ENCODE results near the gene DNAH17.

The DNAH17 gene

GRCh38 chr17:78544881-78545755 lies 32.1 kb downstream of the DNAH17 start:
- DNase-seq: no peak

GRCh38 chr17:78541488-78542206 lies 35.5 kb downstream of the DNAH17 start:
- peak; percentile 89 to 95 (median 91) for DNase-seq

GRCh38 chr17:78539781-78540180 lies 37.4 kb downstream of the DNAH17 start:
- no peak for DNase-seq

GRCh38 chr17:78538033-78538776 lies 39.0 kb downstream of the DNAH17 start:
- DNase-seq: no peak

GRCh38 chr17:78537217-78537860 lies 39.9 kb downstream of the DNAH17 start:
- no peak for DNase-seq

- DNase-seq: peak; percentile 11 to 56 (median 42)
These were observed 41.7 kb downstream of the DNAH17 start for GRCh38 chr17:78535273-78536197.

- no peak for DNase-seq
These were observed 42.5 kb downstream of the DNAH17 start for GRCh38 chr17:78534492-78535272.

GRCh38 chr17:78532922-78533640 lies 44.1 kb downstream of the DNAH17 start:
- peak; percentile 86 to 91 (median 86) for DNase-seq

GRCh38 chr17:78532311-78532710 lies 44.9 kb downstream of the DNAH17 start:
- DNase-seq: no peak

- no peak for DNase-seq
These were observed 46.5 kb downstream of the DNAH17 start for GRCh38 chr17:78530675-78531074.

GRCh38 chr17:78529871-78530670 lies 47.1 kb downstream of the DNAH17 start:
- DNase-seq: no peak

- no peak for DNase-seq
These were observed 47.9 kb downstream of the DNAH17 start for GRCh38 chr17:78529251-78529650.

GRCh38 chr17:78528541-78528940 lies 48.7 kb downstream of the DNAH17 start:
- no peak for DNase-seq

GRCh38 chr17:78527345-78527744 lies 49.9 kb downstream of the DNAH17 start:
- DNase-seq: no peak

GRCh38 chr17:78526231-78527025 lies 50.8 kb downstream of the DNAH17 start:
- no peak for DNase-seq

- DNase-seq: no peak
These were observed 51.6 kb downstream of the DNAH17 start for GRCh38 chr17:78525511-78526160.

- DNase-seq: no peak
These were observed 52.2 kb downstream of the DNAH17 start for GRCh38 chr17:78524870-78525510.
